Mucosa of gallbladder (tissue), 1 donor: ENCODE measurements around the gene CCDC174. TPM values are rescaled to one million over a fixed set of nuclear protein-coding genes. Genes with fewer than 3 reads are reported as not detected.
A peak's percentile ranks its signal among the peaks of the same experiment; 100 is the strongest.

Experiments used
- DNase-seq: peaks from one replicate; pipeline ENCODE4 v3.0.0-alpha.2; 2020; ENCODE audit warnings: low spot score
- total RNA-seq: library from RNA; stranded (reverse); gene quantifications from one replicate; pipeline ENCODE4 v1.2.1, GENCODE V29; 2021
- donor health status: DM: no; HTN: no; CAD: no.

The CCDC174 gene
- total RNA-seq, 1 donor from 2014 or later: 19.7 TPM

DNA sequence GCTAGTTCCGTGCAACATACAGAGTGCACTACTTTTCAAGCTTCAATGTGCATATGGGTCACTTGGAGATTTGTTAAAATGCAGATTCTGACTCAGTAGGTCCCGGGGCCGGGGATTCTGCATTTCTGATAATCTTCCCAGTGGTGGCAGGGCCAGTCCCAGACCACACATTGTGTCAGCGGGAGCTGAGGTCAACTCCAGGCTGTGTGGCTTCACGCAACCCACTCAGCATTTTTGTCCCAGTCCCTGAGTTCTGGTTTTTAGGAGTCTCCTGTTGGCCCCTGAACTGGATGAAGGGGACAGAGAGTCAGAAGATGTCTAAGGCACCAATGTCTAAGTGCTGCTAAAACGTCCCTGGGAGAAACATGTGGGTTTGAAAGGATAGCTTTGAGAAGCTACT, 26.1 kb upstream of the CCDC174 start:
- no peak for DNase-seq

DNA sequence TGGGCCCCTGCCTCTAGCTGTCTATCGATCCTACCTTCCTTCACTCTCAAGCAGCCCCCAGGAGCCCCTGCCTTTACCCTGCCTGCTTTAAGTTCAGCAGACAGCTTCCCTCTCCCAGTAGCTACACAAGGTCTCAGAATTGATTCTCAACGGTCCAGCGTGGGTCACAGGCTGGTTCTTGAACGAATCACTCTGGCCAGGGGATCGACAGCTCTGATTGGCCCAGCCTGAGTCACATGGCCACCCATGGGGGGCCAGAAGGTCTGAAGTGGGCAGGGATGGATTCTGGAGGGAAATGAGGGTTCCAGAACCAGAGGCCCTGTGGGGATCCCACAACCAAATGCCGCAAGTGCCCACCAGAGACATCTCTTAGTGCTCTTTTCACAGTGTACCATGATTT, 23.7 kb upstream of the CCDC174 start:
- DNase-seq: no peak

DNA sequence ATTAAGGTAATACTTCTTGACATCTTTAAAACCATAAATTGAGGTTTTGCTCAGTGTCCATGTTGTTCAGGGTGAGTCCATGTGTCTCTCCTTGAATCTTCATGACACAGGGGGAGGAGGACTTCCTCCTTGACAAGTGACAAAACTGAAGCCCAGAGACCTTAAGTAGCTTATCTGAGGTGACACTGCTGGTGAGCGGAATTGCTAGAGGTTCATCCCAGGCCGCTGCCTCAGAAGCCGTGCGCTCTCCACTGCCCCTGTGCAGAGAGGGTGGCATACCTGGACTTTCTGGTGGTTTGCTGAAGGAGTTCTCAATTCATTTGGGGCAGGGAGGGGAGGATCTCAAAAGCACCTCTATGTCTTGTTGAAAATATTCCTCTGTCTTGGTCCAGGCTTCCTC, 23.2 kb upstream of the CCDC174 start:
- no peak for DNase-seq

DNA sequence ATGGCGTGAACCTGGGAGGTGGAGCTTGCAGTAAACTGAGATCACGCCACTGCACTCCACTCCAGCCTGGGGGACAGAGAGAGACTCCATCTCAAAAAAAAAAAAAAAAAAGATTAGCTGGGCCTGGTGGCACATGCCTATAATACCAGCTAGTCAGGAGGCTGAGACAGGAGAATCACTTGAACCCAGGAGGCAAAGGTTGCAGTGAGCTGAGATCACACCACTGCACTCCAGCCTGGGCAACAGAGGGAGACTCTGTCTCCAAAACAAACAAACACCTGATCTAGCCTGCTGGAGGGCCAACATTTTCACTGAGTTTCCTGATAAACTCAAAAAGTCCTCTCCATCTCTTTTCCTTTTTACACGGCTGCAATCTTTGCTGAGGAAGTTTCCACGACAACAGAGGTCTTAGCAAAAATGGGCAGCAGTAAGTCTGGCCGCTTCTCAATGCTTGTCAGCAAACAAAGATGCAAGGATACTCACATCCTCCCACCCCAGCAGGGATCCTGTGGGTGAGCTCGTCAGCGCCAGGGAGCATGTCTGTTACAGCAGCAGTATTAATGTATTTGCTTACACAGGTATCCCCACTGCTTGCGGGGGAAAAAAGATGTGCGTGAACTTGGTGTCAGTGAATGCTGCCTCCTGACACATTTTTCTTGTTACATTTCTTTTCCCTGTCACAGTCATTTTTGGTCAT, 21.0 kb upstream of the CCDC174 start:
- DNase-seq: no peak

DNA sequence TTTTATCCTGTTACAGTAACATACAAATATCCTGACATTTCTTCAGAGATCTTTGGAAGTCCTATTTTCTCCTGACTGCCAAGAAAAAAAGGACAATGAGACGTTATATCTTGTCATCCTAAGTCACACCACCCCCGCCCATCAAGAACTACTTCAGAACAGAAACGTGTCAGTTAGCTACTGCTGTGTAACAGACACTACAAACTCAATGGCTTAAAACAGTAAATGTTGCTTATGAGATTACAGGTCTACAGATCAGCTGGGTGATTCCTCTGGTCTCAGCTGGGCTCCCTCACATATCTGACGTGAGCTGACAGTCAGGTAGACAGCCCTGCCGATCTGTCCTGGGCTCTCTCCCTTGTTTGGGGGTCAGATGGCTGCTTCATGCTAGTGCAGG, 20.5 kb upstream of the CCDC174 start:
- no peak for DNase-seq

DNA sequence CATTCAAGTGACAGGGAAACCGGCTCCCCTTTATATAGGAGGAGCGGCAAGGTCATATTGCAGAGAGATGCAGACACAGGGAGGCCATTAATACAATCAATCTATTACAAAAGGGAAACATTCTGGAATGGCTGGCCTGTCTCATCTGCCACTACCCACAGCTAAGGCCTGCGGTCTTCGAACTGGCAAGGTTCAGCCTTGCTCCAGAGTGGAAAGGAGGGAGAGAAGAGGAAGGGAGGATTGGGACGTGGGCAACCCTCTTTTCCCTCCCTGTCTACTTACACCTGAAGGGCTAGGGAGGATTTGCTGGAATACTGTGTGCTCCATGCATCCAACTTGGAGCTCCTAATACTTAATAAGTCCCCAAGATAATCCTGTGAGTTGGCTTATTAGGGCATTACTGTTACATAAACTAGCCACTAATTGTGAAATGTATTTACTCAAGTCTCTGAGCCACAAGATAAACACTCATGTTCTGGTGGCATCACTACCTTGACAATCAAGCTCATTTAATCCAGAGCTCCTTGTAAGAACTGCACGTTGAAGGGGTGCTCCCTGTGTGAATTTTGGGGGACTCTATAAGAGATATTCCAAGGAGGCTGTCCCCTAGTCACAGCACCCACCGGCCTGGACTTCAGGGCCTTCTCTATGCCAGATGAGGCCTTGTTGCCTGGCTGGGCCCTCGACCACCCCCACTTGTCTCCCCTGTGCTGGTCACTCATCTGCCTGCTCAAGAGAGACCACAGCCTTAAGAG, 19.7 kb upstream of the CCDC174 start:
- DNase-seq: no peak

DNA sequence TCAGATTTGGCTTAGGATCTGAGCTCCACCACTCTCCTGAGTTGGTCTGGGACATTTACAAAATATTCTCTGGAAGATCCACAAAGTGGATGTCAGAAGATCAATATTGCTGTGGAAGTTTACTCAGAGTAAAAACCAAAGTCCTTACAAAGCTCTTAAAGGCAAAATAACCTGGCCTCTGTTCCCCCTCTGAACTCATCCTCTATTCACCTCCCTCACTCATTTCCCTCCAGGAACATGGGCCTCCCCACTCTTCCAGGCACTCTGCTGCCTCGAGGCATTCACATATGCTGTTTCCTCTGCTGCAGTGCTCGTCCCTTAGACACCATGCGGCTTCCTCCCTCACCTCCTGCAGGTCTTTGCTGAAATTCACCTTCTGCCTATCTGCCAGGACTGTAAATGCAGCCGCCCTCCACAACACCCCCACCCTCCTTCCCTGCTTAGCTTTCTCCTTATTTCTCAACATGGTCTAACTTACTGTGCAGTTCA, 19.1 kb upstream of the CCDC174 start:
- DNase-seq: no peak

DNA sequence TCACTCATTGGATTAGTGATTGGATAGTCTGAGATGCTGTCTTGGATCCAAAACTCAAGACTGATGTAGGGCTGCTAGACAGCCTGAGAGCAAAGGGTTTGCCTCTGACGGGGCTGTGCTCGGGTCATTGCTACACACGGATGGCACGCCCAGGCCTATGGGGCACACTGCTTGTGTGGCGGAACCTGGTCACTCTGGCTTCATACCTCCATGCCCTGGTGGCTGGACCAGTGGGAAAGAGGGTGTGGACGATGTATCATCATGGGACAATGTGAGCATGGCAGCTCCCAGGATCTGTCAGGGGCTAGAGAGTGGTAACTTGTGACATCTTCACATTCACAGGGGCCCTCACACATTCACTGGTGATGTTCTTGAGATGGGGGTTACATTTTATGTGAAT, 18.1 kb upstream of the CCDC174 start:
- DNase-seq: no peak

DNA sequence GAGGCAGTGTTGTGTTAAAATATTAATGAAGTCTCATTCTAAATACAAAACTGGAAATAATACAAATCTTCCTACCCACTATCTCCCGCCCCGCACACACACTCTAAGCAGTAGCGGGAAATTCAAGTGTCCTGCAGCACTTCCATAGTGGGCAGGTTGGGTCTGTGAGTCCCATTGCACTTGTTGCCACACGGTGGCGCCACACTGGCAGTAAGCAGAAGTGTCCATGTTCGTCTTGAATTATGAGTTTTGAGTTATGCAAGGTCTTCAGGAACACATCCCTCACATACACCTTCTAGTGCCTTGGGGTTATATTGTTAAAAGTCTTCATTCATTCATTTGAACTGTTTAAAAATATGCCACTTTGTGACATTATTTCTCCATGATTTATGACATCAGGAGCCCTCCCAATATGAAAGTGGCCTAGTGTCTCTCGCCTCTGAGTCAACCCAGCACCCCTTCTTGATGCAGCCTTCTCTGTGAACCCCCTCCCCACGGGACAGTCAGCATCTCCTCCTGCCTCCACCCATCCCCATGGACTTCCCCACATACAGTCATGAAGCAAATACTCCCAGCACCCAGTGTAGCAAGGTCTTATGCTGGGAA, 17.6 kb upstream of the CCDC174 start:
- peak; percentile 38 for DNase-seq

DNA sequence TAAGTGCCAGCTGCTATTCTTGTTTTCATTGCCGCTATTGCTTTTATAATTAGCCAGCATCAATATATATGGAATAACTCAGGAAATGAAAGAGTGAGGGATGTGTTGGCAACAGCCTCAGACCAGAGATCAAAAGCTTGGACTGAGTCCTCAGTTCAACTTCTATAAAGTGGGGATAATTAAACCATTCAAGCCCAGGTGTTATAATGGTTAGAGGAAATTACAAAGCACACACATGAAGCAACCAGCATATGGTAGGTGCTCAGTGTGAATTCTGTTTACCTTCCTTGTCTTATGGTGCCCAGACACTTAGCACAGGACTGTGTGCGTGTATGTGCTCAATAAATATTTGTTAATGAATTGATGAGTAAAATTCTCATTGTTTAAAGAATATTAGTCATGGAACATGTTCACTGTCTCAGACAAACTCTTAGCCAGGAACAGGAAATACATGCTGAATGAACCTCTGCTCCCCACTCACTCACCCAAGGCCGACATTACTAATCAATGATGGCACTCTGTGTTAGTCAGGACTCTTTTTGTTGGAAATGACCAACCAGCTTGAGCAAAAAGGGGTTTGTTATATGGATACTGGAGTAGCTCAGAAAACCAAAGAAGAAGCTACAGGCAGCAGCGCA, 16.7 kb upstream of the CCDC174 start:
- no peak for DNase-seq

DNA sequence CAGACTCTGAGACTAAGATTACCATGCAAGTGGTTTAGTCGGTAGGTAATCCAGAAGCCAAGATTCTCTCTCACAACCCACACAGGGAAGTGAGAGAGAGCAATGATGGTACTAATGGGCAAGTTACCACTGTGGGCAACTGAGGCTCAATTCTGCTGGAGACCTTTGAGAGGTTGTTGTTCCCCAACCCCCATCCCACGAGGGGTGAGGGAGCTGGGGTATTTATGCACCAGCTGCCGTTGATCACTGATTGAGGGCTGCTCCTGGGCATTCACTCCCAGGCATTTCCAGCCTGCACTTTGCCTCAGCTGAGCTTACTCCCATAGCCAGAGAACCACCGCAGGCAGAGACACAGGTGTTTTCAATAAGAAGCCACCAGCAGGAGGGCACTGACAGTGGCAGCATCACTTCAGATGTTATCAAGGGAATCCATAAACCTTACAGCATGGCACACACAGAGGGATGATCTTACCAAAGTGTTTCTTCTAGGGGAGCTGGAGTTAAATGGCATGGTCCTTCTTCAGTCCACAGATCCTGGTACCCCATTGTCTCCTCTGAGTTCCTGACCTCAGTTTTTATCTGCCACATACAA, 15.0 kb upstream of the CCDC174 start:
- no peak for DNase-seq

DNA sequence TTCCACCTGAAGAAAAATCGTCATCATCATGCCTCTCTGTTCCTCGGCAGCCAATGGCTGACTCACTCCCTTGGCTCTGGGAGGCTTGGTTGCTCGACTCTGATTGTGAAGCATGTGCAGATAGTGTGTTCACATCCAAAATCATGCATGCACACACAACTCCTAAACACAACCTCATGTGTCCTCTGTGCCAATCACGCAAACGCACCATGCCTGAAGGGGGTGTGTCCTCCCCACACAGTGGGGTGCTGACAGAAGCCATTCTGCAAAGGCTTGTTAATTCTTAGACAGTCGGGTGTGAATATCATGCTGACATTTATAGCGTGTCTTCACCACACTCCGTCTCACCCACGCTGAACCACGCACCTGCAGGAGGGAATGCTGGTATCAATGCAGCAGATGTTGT, 11.4 kb upstream of the CCDC174 start:
- DNase-seq: no peak

DNA sequence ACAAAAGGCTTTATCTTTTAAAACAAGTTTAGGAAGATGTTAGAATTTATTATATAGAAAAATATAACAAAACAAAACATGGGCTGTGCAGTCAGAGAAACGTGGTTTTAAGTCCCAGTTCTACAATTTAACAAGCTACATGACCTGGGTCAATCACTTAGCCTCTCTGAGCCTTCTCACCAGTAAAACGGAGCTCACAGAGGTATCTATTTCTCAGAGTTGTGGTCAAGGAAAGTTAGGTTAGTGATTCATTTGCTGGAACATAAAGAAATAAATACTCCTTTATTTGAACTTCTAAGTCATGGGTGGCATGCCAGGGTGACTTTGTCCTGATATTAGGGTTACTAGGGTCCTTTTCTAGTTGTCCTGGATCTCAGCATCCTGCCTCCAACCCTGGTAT, 10.8 kb upstream of the CCDC174 start:
- no peak for DNase-seq

DNA sequence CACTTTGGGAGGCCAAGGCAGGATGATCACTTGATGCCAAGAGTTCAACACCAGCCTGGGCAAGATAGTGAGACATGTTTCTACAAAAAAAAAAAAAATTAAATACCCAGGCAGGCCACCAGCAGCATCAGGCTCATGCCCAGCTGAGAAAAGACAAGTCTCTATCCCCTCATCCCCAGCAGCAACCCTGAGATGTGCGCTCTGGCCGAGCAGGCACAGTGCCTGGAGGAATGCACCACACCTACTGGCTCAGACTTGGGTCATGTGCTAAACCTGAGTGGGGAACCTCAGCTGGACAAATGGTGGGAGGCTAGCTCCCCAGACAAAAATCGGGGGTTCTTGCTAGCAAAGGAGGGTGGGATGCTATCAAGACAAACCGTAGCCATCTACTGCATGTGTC, 10.2 kb upstream of the CCDC174 start:
- no peak for DNase-seq

DNA sequence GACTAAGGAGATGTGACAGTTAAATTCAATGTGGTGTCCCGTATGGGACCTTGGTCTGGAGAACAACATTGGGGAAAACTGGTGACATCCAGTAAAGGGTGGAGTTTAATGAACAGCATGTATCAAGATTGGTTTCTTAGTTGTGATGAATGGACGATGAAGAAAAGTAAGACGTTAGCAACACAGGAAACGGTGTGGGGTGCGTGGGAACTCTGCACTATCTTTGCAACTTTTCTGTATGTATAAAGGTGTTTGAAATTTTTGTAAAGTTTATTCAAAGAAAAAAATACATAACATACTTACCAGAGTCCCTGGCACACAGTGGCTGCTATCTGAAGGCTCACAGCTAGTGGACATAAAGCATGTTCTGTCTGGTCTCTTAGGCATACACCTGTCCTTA, 6.1 kb upstream of the CCDC174 start:
- no peak for DNase-seq

DNA sequence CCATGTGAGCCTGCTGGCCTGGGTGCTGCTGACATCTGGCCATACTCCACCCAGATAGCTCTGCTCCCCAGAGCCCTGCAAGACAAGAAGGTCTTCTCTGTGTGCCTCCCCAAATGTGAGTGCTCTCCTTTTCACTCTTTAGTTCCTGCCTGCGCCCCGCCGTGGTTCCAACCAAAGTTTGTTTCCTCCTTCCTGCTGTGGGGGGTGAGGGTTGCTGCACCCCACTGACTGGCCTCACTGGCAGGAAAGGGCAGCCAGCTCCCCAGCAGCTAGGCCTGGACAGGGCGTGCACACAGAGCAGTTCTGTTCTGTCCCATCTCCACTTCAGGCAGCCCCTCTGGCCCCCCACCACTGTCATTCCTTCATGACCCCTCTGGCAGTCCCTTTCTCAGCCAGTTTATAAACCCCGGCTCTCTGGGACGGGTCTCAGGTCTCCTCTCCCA, 5.4 kb upstream of the CCDC174 start:
- no peak for DNase-seq

DNA sequence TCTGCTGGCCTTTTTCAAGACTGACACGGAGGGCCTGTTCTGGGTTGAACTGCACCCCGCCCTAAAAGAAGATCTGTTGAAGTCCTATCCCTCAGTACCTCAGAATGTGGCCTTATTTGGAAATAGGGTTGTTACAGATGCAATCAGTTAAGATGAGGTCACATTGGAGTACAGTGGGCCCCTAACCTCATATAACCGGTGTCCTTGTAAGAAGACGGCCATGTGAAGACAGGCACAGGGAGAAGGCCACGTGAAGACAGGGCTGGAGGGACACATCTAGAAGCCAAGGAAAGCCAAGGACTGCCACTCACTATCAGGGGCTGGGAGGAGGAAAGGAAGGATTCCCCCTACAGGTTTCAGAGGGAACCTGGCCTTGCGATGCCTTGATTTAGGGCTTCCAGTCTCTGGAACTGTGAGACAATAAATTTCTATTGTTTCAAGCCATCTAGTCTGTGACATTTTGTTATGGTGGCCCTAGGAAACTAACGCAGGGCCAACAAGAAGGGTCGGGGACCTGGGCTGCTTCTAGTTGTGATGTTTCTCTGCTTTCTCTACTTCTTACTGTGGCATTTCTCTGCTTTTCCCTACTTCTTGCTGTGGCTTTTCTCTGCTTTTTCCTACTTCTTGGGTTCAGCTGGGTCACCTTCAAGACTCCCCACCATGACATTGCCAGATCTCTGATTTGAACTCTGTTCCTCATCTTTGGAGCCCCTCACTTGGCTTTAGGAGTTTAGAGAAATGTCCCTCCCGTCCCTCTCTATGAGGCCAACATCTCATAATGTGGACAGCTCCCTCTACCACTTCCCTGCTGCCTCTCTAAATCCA, 4.8 kb upstream of the CCDC174 start:
- no peak for DNase-seq

DNA sequence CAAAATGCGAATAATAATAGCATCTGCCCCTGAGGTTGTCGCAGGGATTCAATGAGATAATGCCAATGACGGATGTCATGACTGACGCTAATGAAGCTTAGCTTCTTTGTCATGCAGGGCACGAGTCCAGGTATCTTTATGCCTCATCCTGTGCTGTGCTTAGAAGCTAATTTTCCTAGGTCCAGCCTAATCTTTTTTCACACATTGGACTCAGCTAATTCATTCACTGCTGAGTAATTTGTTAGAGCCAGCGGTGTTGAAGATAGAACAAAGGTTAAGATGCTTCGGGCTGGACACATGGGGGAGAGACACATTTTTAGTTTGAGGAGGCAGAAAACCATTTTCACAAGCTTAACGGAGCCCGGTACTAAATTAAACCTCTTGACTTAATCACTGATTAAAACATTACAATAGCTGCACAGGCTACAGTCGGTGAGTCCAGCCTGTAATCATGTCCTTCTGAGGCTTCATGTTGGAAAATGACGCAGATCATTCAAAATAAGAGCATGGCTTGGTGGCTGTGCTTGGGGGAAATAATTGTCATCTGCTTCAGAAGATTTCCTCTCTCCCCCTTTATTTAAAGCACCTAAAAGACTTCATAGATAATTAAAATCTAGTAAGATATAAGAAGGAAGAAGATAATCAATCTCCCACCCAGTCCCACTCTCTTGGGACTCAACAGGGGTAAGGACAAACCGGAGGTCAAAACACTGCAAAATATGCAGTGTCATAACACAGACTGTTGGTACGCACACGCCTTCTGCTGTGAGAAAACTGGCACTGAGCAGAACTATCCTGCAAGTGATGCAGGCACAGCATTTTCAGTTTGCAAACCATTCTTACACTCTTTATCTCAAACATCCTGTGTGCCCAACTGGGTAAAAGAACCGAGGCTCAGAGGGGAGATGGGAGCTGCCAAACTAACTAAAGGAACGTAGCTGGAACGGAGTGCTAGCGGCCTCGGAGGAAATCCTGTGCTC, 3.3 kb upstream of the CCDC174 start:
- DNase-seq: no peak

DNA sequence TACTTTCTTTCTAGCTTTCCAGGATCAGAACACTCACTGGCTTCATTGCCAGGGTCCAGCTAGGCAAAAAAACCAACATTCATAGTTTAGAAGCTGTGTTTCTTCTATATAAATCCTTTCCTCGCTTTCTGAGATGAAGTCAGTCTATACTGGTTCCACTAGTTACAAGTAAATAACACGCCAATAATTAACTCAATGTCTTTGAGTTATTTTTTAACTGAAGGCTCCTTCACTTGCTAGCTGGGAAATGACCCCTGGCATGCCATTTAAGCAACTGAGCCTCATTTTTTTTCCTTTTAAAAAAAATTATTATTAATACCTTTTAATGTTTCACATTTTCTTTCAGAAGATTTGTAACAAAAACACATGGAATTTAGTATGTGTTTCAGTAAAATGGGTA, 2.1 kb upstream of the CCDC174 start:
- DNase-seq: no peak

DNA sequence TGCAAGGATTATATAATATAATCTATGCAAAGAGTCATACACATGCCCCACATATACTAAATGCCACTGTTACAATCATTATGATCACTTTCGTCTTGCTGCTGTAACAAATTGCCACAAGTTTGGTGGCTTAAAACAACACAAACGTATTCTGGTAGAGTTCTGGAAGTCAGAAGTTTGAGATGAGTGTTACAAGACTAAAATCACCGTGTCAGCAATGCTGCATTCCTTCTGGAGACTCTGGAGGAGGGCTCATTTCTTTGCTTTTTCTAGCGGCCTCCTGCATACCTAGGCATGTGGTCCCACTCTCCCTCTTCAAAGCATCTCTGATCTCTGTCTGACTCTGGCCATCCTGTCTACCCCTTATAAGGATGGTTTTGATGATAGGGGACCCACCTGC, 1.4 kb upstream of the CCDC174 start:
- DNase-seq: no peak
